Glutamatergic neuron (in vitro differentiated cells): Measurements from ENCODE around the gene SOX3. TPM values are rescaled to one million over a fixed set of nuclear protein-coding genes. Genes with fewer than 3 reads are reported as not detected.

Experiments
- DNase-seq: peaks from one replicate; pipeline ENCODE4 v3.0.0; 2022
- H3K27ac Mint-ChIP-seq: one replicate; pipeline ENCODE4 v1.8.0; 2020; ENCODE audit warnings: mild to moderate bottlenecking, mixed read lengths, inconsistent platforms; ENCODE audit not compliant: unreplicated experiment
- H3K27me3 Mint-ChIP-seq: one replicate; pipeline ENCODE4 v1.8.0; 2020; ENCODE audit warnings: mild to moderate bottlenecking, moderate library complexity, mixed read lengths, inconsistent platforms; ENCODE audit not compliant: unreplicated experiment
- H3K36me3 Mint-ChIP-seq: one replicate; pipeline ENCODE4 v1.8.0; 2020; ENCODE audit warnings: mild to moderate bottlenecking, mixed read lengths, inconsistent platforms; ENCODE audit not compliant: unreplicated experiment
- H3K4me1 Mint-ChIP-seq: one replicate; pipeline ENCODE4 v1.8.0; 2020; ENCODE audit warnings: mild to moderate bottlenecking, low read depth, mixed read lengths, inconsistent platforms; ENCODE audit not compliant: unreplicated experiment
- H3K4me3 Mint-ChIP-seq: one replicate; pipeline ENCODE4 v1.8.0; 2020; ENCODE audit warnings: mild to moderate bottlenecking, mixed read lengths, inconsistent platforms; ENCODE audit not compliant: unreplicated experiment
- H3K9me3 Mint-ChIP-seq: one replicate; pipeline ENCODE4 v1.8.0; 2020; ENCODE audit warnings: mild to moderate bottlenecking, moderate library complexity, mixed read lengths, inconsistent platforms; ENCODE audit not compliant: unreplicated experiment
- CTCF ChIP-seq: fragments of 200-600 bp; sonication (generic); IDR thresholded peaks from one replicate; pipeline ENCODE4 v1.5.0; 2021; ENCODE audit not compliant: partially characterized antibody, unreplicated experiment
- long read RNA-seq: library from polyadenylated mRNA; unstranded; transcript quantifications from one replicate; pipeline ENCODE4 v2.0.0, GENCODE V29; 2020; ENCODE audit not compliant: unreplicated experiment
- total RNA-seq: library from RNA; stranded (reverse); fragmentation: NEBNext Ultra II Directional; extraction: Animal tissue kit (Norgen Biotek cat#: 25700); gene quantifications from one replicate; pipeline ENCODE4 v1.2.1, GENCODE V29; 2021; ENCODE audit not compliant: unreplicated experiment

The SOX3 gene
- total RNA-seq: 0.71 TPM
- long read RNA-seq: 0 reads

GRCh38 chrX:140504371-140505324 is at the start of gene SOX3:
Gene SOX3 (minus strand): TSS chrX:140505069. CDS start chrX:140505060, 9 bp downstream.
- DNase-seq: no peak
- H3K27me3 Mint-ChIP-seq: peaks cover 14% of the 10 kb centered on the region
- H3K36me3 Mint-ChIP-seq: no peaks in the 10 kb centered on the region
- H3K4me3 Mint-ChIP-seq: peak within 1 kb of the TSS; percentile 76
- no peak for TF ChIP-seq CTCF
- H3K9me3 Mint-ChIP-seq: peaks cover 3% of the 10 kb centered on the region
- no peak within 1 kb of the TSS for H3K27ac Mint-ChIP-seq
- peaks cover 3% of the 10 kb centered on the region for H3K4me1 Mint-ChIP-seq

- Mint-ChIP-seq H3K4me3 (no peak overlapping the region), H3K4me1 (no peaks in the 10 kb centered on the region), H3K9me3 (no peaks in the 10 kb centered on the region), H3K36me3 (no peaks in the 10 kb centered on the region), H3K27ac (no peak overlapping the region), H3K27me3 (peaks cover 2% of the 10 kb centered on the region)
- TF ChIP-seq CTCF: no peak
- DNase-seq: no peak
These were observed 44.1 kb upstream of the SOX3 start for GRCh38 chrX:140548985-140549384.

GRCh38 chrX:140526171-140526570 is 21.3 kb upstream of the SOX3 start:
- Mint-ChIP-seq H3K36me3 (no peaks in the 10 kb centered on the region), H3K4me1 (peaks cover 1% of the 10 kb centered on the region), H3K4me3 (no peak overlapping the region), H3K9me3 (peaks cover 1% of the 10 kb centered on the region), H3K27me3 (no peaks in the 10 kb centered on the region), H3K27ac (no peak overlapping the region)
- no peak for TF ChIP-seq CTCF
- DNase-seq: no peak

- H3K4me1 Mint-ChIP-seq: peaks cover 1% of the 10 kb centered on the region
- no peak for TF ChIP-seq CTCF
- H3K4me3 Mint-ChIP-seq: no peak overlapping the region
- no peaks in the 10 kb centered on the region for H3K27me3 Mint-ChIP-seq
- DNase-seq: no peak
- H3K36me3 Mint-ChIP-seq: no peaks in the 10 kb centered on the region
- no peak overlapping the region for H3K27ac Mint-ChIP-seq
- peaks cover 1% of the 10 kb centered on the region for H3K9me3 Mint-ChIP-seq
These were observed 20.6 kb upstream of the SOX3 start for GRCh38 chrX:140525448-140525847.

GRCh38 chrX:140524556-140524955 is 19.7 kb upstream of the SOX3 start:
- Mint-ChIP-seq H3K27me3 (no peaks in the 10 kb centered on the region), H3K36me3 (no peaks in the 10 kb centered on the region), H3K4me1 (peaks cover 1% of the 10 kb centered on the region), H3K4me3 (no peak overlapping the region), H3K27ac (no peak overlapping the region), H3K9me3 (no peaks in the 10 kb centered on the region)
- DNase-seq: no peak
- TF ChIP-seq CTCF: no peak
